Esophagus squamous epithelium (tissue), 4 donors: ENCODE results near the gene S100PBP.

ENCODE experiments used
- POLR2A ChIP-seq, 4 donors: fragments of 450-650 bp; IDR thresholded peaks; one replicate each; pipeline ENCODE4 v1.6.1; 2017; ENCODE audit warnings: antibody characterized with exemption in 4 of 4, mild to moderate bottlenecking in 4 of 4, moderate library complexity in 3 of 4
- TF ChIP-seq, protein P1 (sequence below), 6 experiments: fragments of 450-650 bp in 4 of 6; fragments of 200-600 bp in 2 of 6; sonication (generic) in 2 of 6; IDR thresholded peaks; one replicate each; pipeline ENCODE4 v1.5.1; 2016 to 2019; ENCODE audit warnings: antibody characterized with exemption in 6 of 6, mild to moderate bottlenecking in 4 of 6, moderate library complexity in 4 of 6

DNA sequence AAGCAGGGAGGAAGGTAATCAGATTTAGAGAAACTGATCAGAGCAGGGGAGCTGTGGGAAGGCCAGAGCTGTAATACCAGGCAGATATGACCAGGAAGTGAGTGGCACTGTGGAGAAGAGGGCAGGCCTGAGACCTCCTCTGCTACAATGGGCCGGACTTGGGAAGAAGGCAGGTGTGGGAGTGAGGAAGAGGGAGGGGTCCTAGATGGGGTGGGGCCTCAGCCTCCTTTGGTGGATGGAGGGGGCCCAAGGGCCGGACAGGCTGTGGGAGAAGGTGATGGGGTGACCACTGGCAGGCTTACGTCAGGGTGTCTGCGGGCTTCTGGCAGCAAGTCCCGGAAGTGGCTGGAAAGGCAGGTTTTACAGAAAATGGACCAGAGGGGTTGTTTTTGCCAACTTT, 63.8 kb downstream of the S100PBP start:
- TF ChIP-seq, protein P1, sequence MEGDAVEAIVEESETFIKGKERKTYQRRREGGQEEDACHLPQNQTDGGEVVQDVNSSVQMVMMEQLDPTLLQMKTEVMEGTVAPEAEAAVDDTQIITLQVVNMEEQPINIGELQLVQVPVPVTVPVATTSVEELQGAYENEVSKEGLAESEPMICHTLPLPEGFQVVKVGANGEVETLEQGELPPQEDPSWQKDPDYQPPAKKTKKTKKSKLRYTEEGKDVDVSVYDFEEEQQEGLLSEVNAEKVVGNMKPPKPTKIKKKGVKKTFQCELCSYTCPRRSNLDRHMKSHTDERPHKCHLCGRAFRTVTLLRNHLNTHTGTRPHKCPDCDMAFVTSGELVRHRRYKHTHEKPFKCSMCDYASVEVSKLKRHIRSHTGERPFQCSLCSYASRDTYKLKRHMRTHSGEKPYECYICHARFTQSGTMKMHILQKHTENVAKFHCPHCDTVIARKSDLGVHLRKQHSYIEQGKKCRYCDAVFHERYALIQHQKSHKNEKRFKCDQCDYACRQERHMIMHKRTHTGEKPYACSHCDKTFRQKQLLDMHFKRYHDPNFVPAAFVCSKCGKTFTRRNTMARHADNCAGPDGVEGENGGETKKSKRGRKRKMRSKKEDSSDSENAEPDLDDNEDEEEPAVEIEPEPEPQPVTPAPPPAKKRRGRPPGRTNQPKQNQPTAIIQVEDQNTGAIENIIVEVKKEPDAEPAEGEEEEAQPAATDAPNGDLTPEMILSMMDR (IDR thresholded peaks at IDR 0.05), result no peak
- TF ChIP-seq POLR2A (IDR thresholded peaks at IDR 0.05), result no peak
